WTC11 (cell line): ENCODE results near the gene ADAMTS8.

ENCODE experiments used
- CREM ChIP-seq: sonication (generic); formaldehyde crosslinking; IDR thresholded peaks from 2 replicates; pipeline ENCODE4 v1.8.1; 2022; ENCODE audit warnings: mild to moderate bottlenecking, missing genetic modification reagents, moderate library complexity
- CTCF ChIP-seq: fragments of 200-600 bp; IDR thresholded peaks from 2 replicates; pipeline ENCODE4 v1.8.0; 2022; ENCODE audit warnings: antibody characterized with exemption
- NFYB ChIP-seq: sonication (generic); formaldehyde crosslinking; conservative IDR thresholded peaks from 2 replicates; pipeline ENCODE4 v1.8.0; 2022; ENCODE audit warnings: low read depth, missing genetic modification reagents
- PREB ChIP-seq: sonication (generic); formaldehyde crosslinking; IDR thresholded peaks from 2 replicates; pipeline ENCODE4 v1.8.1; 2022; ENCODE audit warnings: mild to moderate bottlenecking, missing genetic modification reagents, moderate library complexity, borderline replicate concordance
- RELA ChIP-seq: sonication (generic); formaldehyde crosslinking; IDR thresholded peaks from 2 replicates; pipeline ENCODE4 v1.8.1; 2022; ENCODE audit warnings: missing genetic modification reagents, mild to moderate bottlenecking, borderline replicate concordance
- SMAD4 ChIP-seq: sonication (generic); formaldehyde crosslinking; IDR thresholded peaks from 2 replicates; pipeline ENCODE4 v1.8.0; 2022; ENCODE audit warnings: mild to moderate bottlenecking, missing genetic modification reagents
- TEAD4 ChIP-seq: sonication (generic); formaldehyde crosslinking; IDR thresholded peaks from 2 replicates; pipeline ENCODE4 v1.8.0; 2022; ENCODE audit warnings: mild to moderate bottlenecking, missing genetic modification reagents
- USF2 ChIP-seq: sonication (generic); formaldehyde crosslinking; IDR thresholded peaks from 2 replicates; pipeline ENCODE4 v1.8.1; 2023; ENCODE audit warnings: mild to moderate bottlenecking, missing genetic modification reagents, moderate library complexity

- TF ChIP-seq USF2 (CRISPR knock-in tag): no peak
- TF ChIP-seq CTCF: no peak
- no peak for TF ChIP-seq PREB (CRISPR knock-in tag)
- TF ChIP-seq RELA (CRISPR knock-in tag): no peak
- no peak for TF ChIP-seq TEAD4
- no peak for TF ChIP-seq NFYB (CRISPR knock-in tag)
- TF ChIP-seq CREM: no peak
- TF ChIP-seq SMAD4: no peak
Observed at GRCh38 chr11:130381317-130381716, 47.1 kb downstream of the ADAMTS8 start.
